Measurements from ENCODE around the gene UBE2U.

DNA sequence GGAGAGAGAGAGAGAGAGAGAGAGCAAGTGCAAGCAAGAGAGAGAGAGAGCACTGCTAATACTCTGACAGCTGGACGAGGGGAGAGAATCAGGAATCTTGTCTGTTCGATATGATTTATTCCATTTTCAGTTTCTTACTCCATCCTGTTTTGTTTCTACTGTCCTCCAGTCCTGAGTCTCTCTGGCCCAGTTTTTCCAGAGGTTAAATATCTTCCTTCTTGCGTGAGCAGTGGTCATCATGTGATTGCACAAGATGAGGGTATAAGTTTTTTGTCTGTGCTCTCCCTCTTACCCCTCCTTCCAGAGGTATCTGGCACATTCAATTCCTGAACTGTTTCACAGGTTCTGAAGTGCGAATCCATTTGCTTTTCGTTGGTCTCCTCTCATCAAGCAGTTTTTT lies 16.8 kb downstream of the UBE2U start:
- TF ChIP-seq, protein P1, sequence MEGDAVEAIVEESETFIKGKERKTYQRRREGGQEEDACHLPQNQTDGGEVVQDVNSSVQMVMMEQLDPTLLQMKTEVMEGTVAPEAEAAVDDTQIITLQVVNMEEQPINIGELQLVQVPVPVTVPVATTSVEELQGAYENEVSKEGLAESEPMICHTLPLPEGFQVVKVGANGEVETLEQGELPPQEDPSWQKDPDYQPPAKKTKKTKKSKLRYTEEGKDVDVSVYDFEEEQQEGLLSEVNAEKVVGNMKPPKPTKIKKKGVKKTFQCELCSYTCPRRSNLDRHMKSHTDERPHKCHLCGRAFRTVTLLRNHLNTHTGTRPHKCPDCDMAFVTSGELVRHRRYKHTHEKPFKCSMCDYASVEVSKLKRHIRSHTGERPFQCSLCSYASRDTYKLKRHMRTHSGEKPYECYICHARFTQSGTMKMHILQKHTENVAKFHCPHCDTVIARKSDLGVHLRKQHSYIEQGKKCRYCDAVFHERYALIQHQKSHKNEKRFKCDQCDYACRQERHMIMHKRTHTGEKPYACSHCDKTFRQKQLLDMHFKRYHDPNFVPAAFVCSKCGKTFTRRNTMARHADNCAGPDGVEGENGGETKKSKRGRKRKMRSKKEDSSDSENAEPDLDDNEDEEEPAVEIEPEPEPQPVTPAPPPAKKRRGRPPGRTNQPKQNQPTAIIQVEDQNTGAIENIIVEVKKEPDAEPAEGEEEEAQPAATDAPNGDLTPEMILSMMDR (IDR thresholded peaks at IDR 0.05; ENCODE audit: insufficient read depth, low read length, poor library complexity, severe bottlenecking) = no peak
- TF ChIP-seq EZH2phosphoT487 (conservative IDR thresholded peaks at IDR 0.05; ENCODE audit: low read length) = no peak
